IMR-90 (cell line): ENCODE data around the gene ANXA4. TPM values are rescaled to one million over a fixed set of nuclear protein-coding genes. Genes with fewer than 3 reads are reported as not detected.

Experiments
- ATAC-seq: fragments of 200-7000 bp; cut with Tn5 transposase; 2 replicates; pipeline ENCODE4 v1.9.1; 2020; ENCODE audit warnings: low read depth, mild to moderate bottlenecking, moderate library complexity
- BruUV-seq: library from RNA; stranded (reverse); fragments of 400-500 nt; replicated peaks from 2 replicates; lab custom pipeline; 2021; lab: Mats Ljungman, UMichigan
- CTCF ChIA-PET: fragments of 300-600 bp; formaldehyde crosslinking; extraction: SDS; loops from one replicate; lab custom pipeline; 2021; ENCODE audit warnings: antibody characterized with exemption; lab: Yijun Ruan, JAX
- POLR2A ChIA-PET: fragments of 300-600 bp; sonication (Branson Sonifier 250); formaldehyde crosslinking; loops from one replicate; lab custom pipeline; 2022; ENCODE audit warnings: antibody characterized with exemption; ENCODE audit not compliant: unreplicated experiment; lab: Charles Lee
- DNase-seq: peaks from one replicate; pipeline ENCODE4 v3.0.0; 2013
- H2AFZ ChIP-seq: replicated peaks from 2 replicates; pipeline ENCODE3; 2013; ENCODE audit warnings: low read length, mild to moderate bottlenecking; ENCODE audit not compliant: poor library complexity
- H2AK5ac ChIP-seq: 2 replicates; pipeline ENCODE4 v1.6.1; 2013; ENCODE audit warnings: low read depth, low read length, inconsistent platforms
- H2AK9ac ChIP-seq: replicated peaks from 2 replicates; pipeline ENCODE3; 2013; ENCODE audit warnings: mild to moderate bottlenecking, low read depth, low read length, moderate library complexity; ENCODE audit not compliant: poor library complexity
- H2BK120ac ChIP-seq: 2 replicates; pipeline ENCODE4 v1.6.1; 2013; ENCODE audit warnings: low read depth, low read length, inconsistent platforms
- H2BK15ac ChIP-seq: 3 replicates; pipeline ENCODE4 v1.6.1; 2013; ENCODE audit warnings: low read depth, low read length, inconsistent platforms
- H2BK20ac ChIP-seq: 2 replicates; pipeline ENCODE4 v1.6.1; 2013; ENCODE audit warnings: low read depth, mild to moderate bottlenecking, inconsistent platforms, low read length, moderate library complexity
- H2BK5ac ChIP-seq: 2 replicates; pipeline ENCODE4 v1.6.1; 2013; ENCODE audit warnings: mild to moderate bottlenecking, low read depth, low read length, inconsistent platforms; ENCODE audit not compliant: poor library complexity, severe bottlenecking
- H3K14ac ChIP-seq: replicated peaks from 2 replicates; pipeline ENCODE4 v1.6.1; 2013; ENCODE audit warnings: low read depth, low read length, inconsistent platforms
- H3K18ac ChIP-seq: 2 replicates; pipeline ENCODE4 v1.6.1; 2013; ENCODE audit warnings: low read depth, low read length, control low read depth
- H3K23ac ChIP-seq: 2 replicates; pipeline ENCODE4 v1.6.1; 2013; ENCODE audit warnings: low read depth, low read length, inconsistent platforms
- H3K27ac ChIP-seq: 2 replicates; pipeline ENCODE4 v1.5.1; 2013; ENCODE audit warnings: mild to moderate bottlenecking, control low read depth, low read length; ENCODE audit not compliant: insufficient read depth
- H3K27me3 ChIP-seq: 2 replicates; pipeline ENCODE4 v1.6.1; 2013; ENCODE audit warnings: low read length; ENCODE audit not compliant: control insufficient read depth, insufficient read depth
- H3K36me3 ChIP-seq: 2 replicates; pipeline ENCODE4 v1.6.1; 2013; ENCODE audit warnings: low read length, mixed read lengths; ENCODE audit not compliant: control insufficient read depth, insufficient read depth
- H3K4ac ChIP-seq: 2 replicates; pipeline ENCODE4 v1.6.1; 2013; ENCODE audit warnings: low read depth, low read length, inconsistent platforms
- H3K4me1 ChIP-seq: 2 replicates; pipeline ENCODE4 v1.6.1; 2013; ENCODE audit warnings: low read length, mixed read lengths; ENCODE audit not compliant: control insufficient read depth, insufficient read depth
- H3K4me2 ChIP-seq: 2 replicates; pipeline ENCODE4 v1.6.1; 2013; ENCODE audit warnings: low read depth, mild to moderate bottlenecking, control low read depth, low read length, moderate library complexity
- H3K4me3 ChIP-seq: 2 replicates; pipeline ENCODE4 v1.5.1; 2013; ENCODE audit warnings: low read depth, mild to moderate bottlenecking, control low read depth, low read length, moderate library complexity; ENCODE audit not compliant: insufficient read depth
- H3K56ac ChIP-seq: 2 replicates; pipeline ENCODE4 v1.6.1; 2013; ENCODE audit warnings: low read length, inconsistent platforms; ENCODE audit not compliant: insufficient read depth; ENCODE audit errors: extremely low read depth
- H3K79me1 ChIP-seq, 2 experiments: 2 replicates each; pipeline ENCODE4 v1.6.1; 2013; ENCODE audit warnings: low read length in 2 of 2, inconsistent platforms in 1 of 2, low read depth in 1 of 2
- H3K9ac ChIP-seq: 2 replicates; pipeline ENCODE4 v1.6.1; 2013; ENCODE audit warnings: low read depth, low read length, control low read depth
- H3K9me1 ChIP-seq: 2 replicates; pipeline ENCODE4 v1.6.1; 2013; ENCODE audit warnings: low read length, inconsistent platforms; ENCODE audit not compliant: insufficient read depth
- H3K9me3 ChIP-seq: 2 replicates; pipeline ENCODE4 v1.6.1; 2013; ENCODE audit warnings: low read length; ENCODE audit not compliant: control insufficient read depth, insufficient read depth
- H4K20me1 ChIP-seq: 2 replicates; pipeline ENCODE4 v1.6.1; 2013; ENCODE audit warnings: low read length, inconsistent platforms; ENCODE audit not compliant: insufficient read depth
- H4K5ac ChIP-seq: 2 replicates; pipeline ENCODE4 v1.6.1; 2013; ENCODE audit warnings: mild to moderate bottlenecking, low read depth, low read length, control low read depth
- H4K8ac ChIP-seq, 2 experiments: 2 replicates each; pipeline ENCODE4 v1.6.1; 2013; ENCODE audit warnings: low read depth in 2 of 2, low read length in 2 of 2, control low read depth in 1 of 2, inconsistent platforms in 1 of 2
- H4K91ac ChIP-seq: 2 replicates; pipeline ENCODE4 v1.6.1; 2013; ENCODE audit warnings: low read depth, low read length, inconsistent platforms; ENCODE audit not compliant: insufficient read depth
- BHLHE40 ChIP-seq: fragments of 150-350 bp; IDR thresholded peaks from 2 replicates; pipeline ENCODE4 v1.6.1; 2016; ENCODE audit warnings: mild to moderate bottlenecking, low read depth, low read length
- CEBPB ChIP-seq: IDR thresholded peaks from 2 replicates; pipeline ENCODE4 v1.6.1; 2012; ENCODE audit warnings: low read depth, low read length, improper control_type of control experiment
- CHD1 ChIP-seq: IDR thresholded peaks from 2 replicates; pipeline ENCODE4 v1.6.1; 2012; ENCODE audit warnings: low read depth, low read length, improper control_type of control experiment
- CTCF ChIP-seq: conservative IDR thresholded peaks from 2 replicates; pipeline ENCODE4 v1.5.1; 2012; ENCODE audit warnings: mild to moderate bottlenecking, low read depth, low read length, improper control_type of control experiment
- ELK1 ChIP-seq: fragments of 150-350 bp; IDR thresholded peaks from 2 replicates; pipeline ENCODE4 v1.6.1; 2016; ENCODE audit warnings: low read depth, mild to moderate bottlenecking, low read length, moderate library complexity, borderline replicate concordance
- FOS ChIP-seq: fragments of 150-350 bp; IDR thresholded peaks from 2 replicates; pipeline ENCODE4 v1.6.1; 2016; ENCODE audit warnings: low read depth, low read length
- MAFK ChIP-seq: IDR thresholded peaks from 2 replicates; pipeline ENCODE4 v1.6.1; 2012; ENCODE audit warnings: low read depth, low read length, improper control_type of control experiment
- MAZ ChIP-seq: IDR thresholded peaks from 2 replicates; pipeline ENCODE4 v1.6.1; 2012; ENCODE audit warnings: low read depth, mild to moderate bottlenecking, low read length, improper control_type of control experiment, moderate library complexity, borderline replicate concordance
- MXI1 ChIP-seq: IDR thresholded peaks from 2 replicates; pipeline ENCODE4 v1.6.1; 2012; ENCODE audit warnings: low read depth, mild to moderate bottlenecking, low read length, moderate library complexity, borderline replicate concordance
- NFE2L2 ChIP-seq: fragments of 150-350 bp; IDR thresholded peaks from 2 replicates; pipeline ENCODE4 v1.6.1; 2016; ENCODE audit warnings: low read depth, mild to moderate bottlenecking, low read length
- POLR2A ChIP-seq: IDR thresholded peaks from 2 replicates; pipeline ENCODE4 v1.6.1; 2012; ENCODE audit warnings: mild to moderate bottlenecking, low read depth, low read length
- RAD21 ChIP-seq: IDR thresholded peaks from 2 replicates; pipeline ENCODE4 v1.6.1; 2012; ENCODE audit warnings: low read length, improper control_type of control experiment
- RCOR1 ChIP-seq: IDR thresholded peaks from 2 replicates; pipeline ENCODE4 v1.6.1; 2012; ENCODE audit warnings: mild to moderate bottlenecking, low read length, improper control_type of control experiment; ENCODE audit not compliant: insufficient replicate concordance
- RFX5 ChIP-seq: IDR thresholded peaks from 2 replicates; pipeline ENCODE4 v1.8.0; 2012; ENCODE audit warnings: low read depth, mild to moderate bottlenecking, low read length, moderate library complexity
- SMC3 ChIP-seq: fragments of 150-350 bp; IDR thresholded peaks from 2 replicates; pipeline ENCODE4 v1.6.1; 2016; ENCODE audit warnings: low read depth, mild to moderate bottlenecking, antibody characterized with exemption, low read length, moderate library complexity
- WGBS, 2 experiments: methylation state at CpG; one replicate each; pipeline versions ENCODE4 v1.1.5 to v1.1.7; 2013; ENCODE audit warnings: missing lambda C conversion rate in 2 of 2; ENCODE audit not compliant: insufficient read length in 1 of 2; ENCODE audit errors: extremely low coverage in 2 of 2; 5-methylcytosine and 5-hydroxymethylcytosine counted together
- dilution Hi-C: fragments of 300-500 bp; cut with HindIII; formaldehyde crosslinking; loops from one replicate; pipeline ENCODE4 v1.14.3; 2018; ENCODE audit warnings: low sequenced_read_pairs; ENCODE audit not compliant: unreplicated experiment
- in situ Hi-C: fragments of 300-500 bp; cut with MboI; formaldehyde crosslinking; loops from 3 replicates; pipeline ENCODE4 v1.14.3; 2019; ENCODE audit warnings: low sequenced_read_pairs, inconsistent platforms, mixed read lengths
- intact Hi-C: fragments of 100-400 bp; cut with micrococcal nuclease; formaldehyde crosslinking; loops from 2 replicates; pipeline ENCODE4 v1.10.0; 2022
- polyA plus RNA-seq, 3 experiments: library from polyadenylated mRNA; depleted of rRNA; stranded (reverse); fragments of >200 nt; gene quantifications; 2 replicates each; pipeline ENCODE4 v1.2.3, GENCODE V29; 2012; ENCODE audit warnings: low replicate concordance in 1 of 3
- total RNA-seq: library from RNA; depleted of rRNA; stranded (reverse); fragments of >200 nt; gene quantifications from 2 replicates; pipeline ENCODE4 v1.2.3, GENCODE V29; 2012
- TF ChIP-seq, protein P1 (sequence below): fragments of 150-350 bp; IDR thresholded peaks from 2 replicates; pipeline ENCODE4 v1.6.1; 2017; ENCODE audit warnings: mild to moderate bottlenecking, antibody characterized with exemption, low read length, low read depth

ANXA4 gene
- total and polyA plus RNA-seq, 2 of the 4 experiments (the other 2 are of a cell fraction) = 22.2 to 72.0 TPM

- ChIA-PET CTCF (interaction anchor here (2.5 kb wide), 1 partner anchor 86 kb away, joined by 8 read pairs; no protein-coding TSS in a partner anchor), POLR2A (interaction anchor here (0.6 kb wide), 1 partner anchor 87 kb away, joined by 4 read pairs; no protein-coding TSS in a partner anchor)
- dilution Hi-C loops (no loop called here), intact Hi-C loops (loop anchor here (10.0 kb wide), 1 partner anchor 256 kb away; no protein-coding TSS in a partner anchor), in situ Hi-C loops (loop anchor here (10.0 kb wide), 1 partner anchor 246 kb away; no protein-coding TSS in a partner anchor)
- WGBS, 2 experiments = 100% methylated on average over 2 of the region's 6 CpGs; no CpG with 5 or more reads in 1 of the 2 experiments
- H2AFZ ChIP-seq = no peak overlapping the region
- no peak overlapping the region for H2BK20ac ChIP-seq
- TF ChIP-seq NFE2L2 (no peak), MXI1 (no peak), SMC3 (no peak), CHD1 (no peak), RAD21 (no peak), FOS (no peak), ELK1 (no peak), RFX5 (no peak), MAZ (no peak), CTCF (no peak), MAFK (no peak), POLR2A (no peak), CEBPB (no peak), RCOR1 (no peak), BHLHE40 (no peak)
- TF ChIP-seq, protein P1, sequence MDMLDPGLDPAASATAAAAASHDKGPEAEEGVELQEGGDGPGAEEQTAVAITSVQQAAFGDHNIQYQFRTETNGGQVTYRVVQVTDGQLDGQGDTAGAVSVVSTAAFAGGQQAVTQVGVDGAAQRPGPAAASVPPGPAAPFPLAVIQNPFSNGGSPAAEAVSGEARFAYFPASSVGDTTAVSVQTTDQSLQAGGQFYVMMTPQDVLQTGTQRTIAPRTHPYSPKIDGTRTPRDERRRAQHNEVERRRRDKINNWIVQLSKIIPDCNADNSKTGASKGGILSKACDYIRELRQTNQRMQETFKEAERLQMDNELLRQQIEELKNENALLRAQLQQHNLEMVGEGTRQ = no peak
- no peak overlapping the region for H2BK15ac ChIP-seq
- no peak overlapping the region for H3K9ac ChIP-seq
- H2BK5ac ChIP-seq = no peak overlapping the region
- H3K56ac ChIP-seq = no peak overlapping the region
- no peak overlapping the region for H4K8ac ChIP-seq
- no peak overlapping the region for H3K4me2 ChIP-seq
- H3K4ac ChIP-seq = no peak overlapping the region
- H4K91ac ChIP-seq = no peak overlapping the region
- no peaks in the 10 kb centered on the region for H3K4me1 ChIP-seq
- 0 out of 2 replicates have a peak, but pooled peaks cover 3% of the 10 kb centered on the region for H3K9me1 ChIP-seq
- DNase-seq (no peak), ATAC-seq (no peak)
- H3K27ac ChIP-seq = no peak overlapping the region
- no peak overlapping the region for H4K5ac ChIP-seq
- no peak overlapping the region for H3K14ac ChIP-seq
- no peak overlapping the region for H3K23ac ChIP-seq
- H2BK120ac ChIP-seq = no peak overlapping the region
- no TSS peak for BruUV-seq
- no peak overlapping the region for H3K18ac ChIP-seq
- no peak overlapping the region for H2AK5ac ChIP-seq
- peaks cover 30% of the 10 kb centered on the region for H3K36me3 ChIP-seq
- no peaks in the 10 kb centered on the region for H3K27me3 ChIP-seq
- H3K4me3 ChIP-seq = no peak overlapping the region
- no peaks in the 10 kb centered on the region for H3K9me3 ChIP-seq
- no peaks in the 10 kb centered on the region for H4K20me1 ChIP-seq
- no peaks in the 10 kb centered on the region; a peak in 1 of 4 replicates for H3K79me1 ChIP-seq
- no peak overlapping the region for H2AK9ac ChIP-seq
Measured at GRCh38 chr2:69810550-69810949, 68.6 kb downstream of the ANXA4 start.
